ENCODE data around the gene LDLRAD4.

Gene LDLRAD4

GRCh38 chr18:13598591-13598990 is 380.0 kb downstream of the LDLRAD4 start:
- TF ChIP-seq EGR1 (IDR thresholded peaks at IDR 0.05) (no peak), RAD21 (IDR thresholded peaks at IDR 0.05; ENCODE audit: low read depth) (no peak), TCF12 (IDR thresholded peaks at IDR 0.05; ENCODE audit: low read depth) (no peak), CREB1 (IDR thresholded peaks at IDR 0.05; ENCODE audit: low read depth) (no peak), EP300 (IDR thresholded peaks at IDR 0.05; ENCODE audit: borderline replicate concordance) (no peak), ZBTB7A (IDR thresholded peaks at IDR 0.05; ENCODE audit: low read depth) (no peak), CEBPB (IDR thresholded peaks at IDR 0.05) (no peak), USF1 (IDR thresholded peaks at IDR 0.05) (no peak), TAF1 (IDR thresholded peaks at IDR 0.05; ENCODE audit: low read depth) (no peak), REST (IDR thresholded peaks at IDR 0.05; ENCODE audit: low read depth) (no peak), MAX (IDR thresholded peaks at IDR 0.05) (no peak), TEAD4 (IDR thresholded peaks at IDR 0.05) (no peak), FOXM1 (IDR thresholded peaks at IDR 0.05; ENCODE audit: borderline replicate concordance, low read depth) (no peak)

GRCh38 chr18:13599031-13599430 is 380.5 kb downstream of the LDLRAD4 start:
- TF ChIP-seq ZBTB7A (IDR thresholded peaks at IDR 0.05; ENCODE audit: low read depth) (no peak), REST (IDR thresholded peaks at IDR 0.05; ENCODE audit: low read depth) (no peak), MAX (IDR thresholded peaks at IDR 0.05) (no peak), RAD21 (IDR thresholded peaks at IDR 0.05; ENCODE audit: low read depth) (no peak), CREB1 (IDR thresholded peaks at IDR 0.05; ENCODE audit: low read depth) (no peak), CEBPB (IDR thresholded peaks at IDR 0.05) (no peak), EP300 (IDR thresholded peaks at IDR 0.05; ENCODE audit: borderline replicate concordance) (no peak), TEAD4 (IDR thresholded peaks at IDR 0.05) (no peak), FOXM1 (IDR thresholded peaks at IDR 0.05; ENCODE audit: borderline replicate concordance, low read depth) (no peak), TCF12 (IDR thresholded peaks at IDR 0.05; ENCODE audit: low read depth) (no peak), YY1 (IDR thresholded peaks at IDR 0.05; ENCODE audit: low read depth) (no peak), USF1 (IDR thresholded peaks at IDR 0.05) (no peak), EGR1 (IDR thresholded peaks at IDR 0.05) (no peak), TAF1 (IDR thresholded peaks at IDR 0.05; ENCODE audit: low read depth) (no peak), NFIC (IDR thresholded peaks at IDR 0.05) (no peak)

GRCh38 chr18:13603304-13604019 is 384.9 kb downstream of the LDLRAD4 start:
- TF ChIP-seq FOXM1 (IDR thresholded peaks at IDR 0.05; ENCODE audit: borderline replicate concordance, low read depth): no peak
- TF ChIP-seq CEBPB (IDR thresholded peaks at IDR 0.05): no peak
- no peak for TF ChIP-seq MAX (IDR thresholded peaks at IDR 0.05)
- no peak for TF ChIP-seq EGR1 (IDR thresholded peaks at IDR 0.05)
- no peak for TF ChIP-seq EP300 (IDR thresholded peaks at IDR 0.05; ENCODE audit: borderline replicate concordance)
- no peak for TF ChIP-seq CREB1 (IDR thresholded peaks at IDR 0.05; ENCODE audit: low read depth)
- TF ChIP-seq RAD21 (IDR thresholded peaks at IDR 0.05; ENCODE audit: low read depth): no peak
- TF ChIP-seq ZBTB7A (IDR thresholded peaks at IDR 0.05; ENCODE audit: low read depth): no peak
- no peak for TF ChIP-seq TEAD4 (IDR thresholded peaks at IDR 0.05)
- TF ChIP-seq NFIC (IDR thresholded peaks at IDR 0.05): no peak
- no peak for TF ChIP-seq REST (IDR thresholded peaks at IDR 0.05; ENCODE audit: low read depth)
- no peak for TF ChIP-seq TAF1 (IDR thresholded peaks at IDR 0.05; ENCODE audit: low read depth)
- no peak for TF ChIP-seq YY1 (IDR thresholded peaks at IDR 0.05; ENCODE audit: low read depth)
- TF ChIP-seq TCF12 (IDR thresholded peaks at IDR 0.05; ENCODE audit: low read depth): no peak
- no peak for TF ChIP-seq USF1 (IDR thresholded peaks at IDR 0.05)
